ENCODE measurements around the gene GGT7. TPM values are rescaled to one million over a fixed set of nuclear protein-coding genes. Genes with fewer than 3 reads are reported as not detected.
"Not testable (repeated sequence)": the region's sequence is repeated elsewhere in the genome, so short reads cannot be mapped to it uniquely, and the experiment has no call there.

Gene GGT7
- total RNA-seq, 4 donors from 2014 or later: 3.6 to 14.9 (median 11.9) TPM

DNA sequence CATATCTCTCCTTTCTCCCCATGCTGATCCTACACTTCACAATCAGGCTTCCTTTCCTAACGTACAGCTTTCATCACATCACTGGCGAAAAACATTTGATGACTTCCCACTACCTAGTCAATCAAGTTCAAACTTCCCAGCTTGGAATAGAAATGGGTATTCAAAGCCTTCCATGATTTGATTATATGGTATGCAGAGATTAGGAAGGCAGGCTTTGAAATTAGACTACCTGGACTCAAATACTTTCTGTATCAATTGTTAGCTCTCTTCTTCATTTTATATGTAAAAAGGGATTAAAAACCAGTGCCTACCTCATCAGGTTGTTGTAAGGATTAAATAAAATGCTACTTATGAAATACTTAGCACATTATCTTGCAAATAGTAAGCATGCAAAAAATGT, 54.9 kb downstream of the GGT7 start:
- Histone ChIP-seq H3K9me3 (no peaks in the 10 kb centered on the region), H3K27me3 (no peaks in the 10 kb centered on the region), H3K36me3 (no peaks in the 10 kb centered on the region), H3K27ac (no peak overlapping the region), H3K4me1 (peaks cover 0 to 67% (median 5%) of the 10 kb centered on the region in 3 donors), H3K4me3 (no peak overlapping the region)
- WGBS, 2 donors (ENCODE audit: low coverage in 1 of 2): 50 to 79% methylated on average over 2 of the region's 2 CpGs
- ATAC-seq: no peak
- no peak for TF ChIP-seq CTCF (IDR thresholded peaks at IDR 0.05)
- TF ChIP-seq POLR2AphosphoS5 (IDR thresholded peaks at IDR 0.05): no peak
- no peak for TF ChIP-seq POLR2A (IDR thresholded peaks at IDR 0.05)
- TF ChIP-seq EP300 (IDR thresholded peaks at IDR 0.05): no peak

- TF ChIP-seq EP300 (IDR thresholded peaks at IDR 0.05): no peak
- no peak for TF ChIP-seq POLR2AphosphoS5 (IDR thresholded peaks at IDR 0.05)
- TF ChIP-seq CTCF (IDR thresholded peaks at IDR 0.05): no peak
- TF ChIP-seq POLR2A (IDR thresholded peaks at IDR 0.05): no peak
- H3K27ac ChIP-seq: no peak overlapping the region
- ATAC-seq: no peak
- no peaks in the 10 kb centered on the region for H3K9me3 ChIP-seq
- 40 to 86% methylated on average over 1 to 2 of the region's 2 CpGs for WGBS, 2 donors (ENCODE audit: low coverage in 1 of 2)
- H3K27me3 ChIP-seq: no peaks in the 10 kb centered on the region
- no peak overlapping the region for H3K4me3 ChIP-seq
- H3K4me1 ChIP-seq: peaks cover 0 to 61% (median 0%) of the 10 kb centered on the region in 3 donors
- H3K36me3 ChIP-seq: no peaks in the 10 kb centered on the region
These were observed 55.6 kb downstream of the GGT7 start for GRCh38 chr20:34817072-34817471.

GRCh38 chr20:34815636-34816035, 57.0 kb downstream of the GGT7 start:
- no peak for ATAC-seq
- no peak for TF ChIP-seq EP300 (IDR thresholded peaks at IDR 0.05)
- Histone ChIP-seq H3K27ac (no peak overlapping the region), H3K36me3 (no peaks in the 10 kb centered on the region), H3K27me3 (no peaks in the 10 kb centered on the region), H3K4me3 (no peak overlapping the region), H3K9me3 (no peaks in the 10 kb centered on the region), H3K4me1 (peaks cover 0 to 53% (median 0%) of the 10 kb centered on the region in 3 donors)
- WGBS, 2 donors (ENCODE audit: low coverage in 1 of 2): 73 to 89% methylated on average over 1 of the region's 1 CpG

- Histone ChIP-seq H3K4me3 (no peak overlapping the region), H3K36me3 (no peaks in the 10 kb centered on the region), H3K27ac (no peak overlapping the region), H3K4me1 (peaks cover 0 to 22% (median 0%) of the 10 kb centered on the region in 3 donors), H3K27me3 (no peaks in the 10 kb centered on the region), H3K9me3 (no peaks in the 10 kb centered on the region)
- 80 to 100% methylated on average over 1 of the region's 5 CpGs for WGBS, 2 donors (ENCODE audit: low coverage in 1 of 2)
- no peak for ATAC-seq
- TF ChIP-seq POLR2A (IDR thresholded peaks at IDR 0.05): no peak
- TF ChIP-seq EP300 (IDR thresholded peaks at IDR 0.05): no peak
- no peak for TF ChIP-seq POLR2AphosphoS5 (IDR thresholded peaks at IDR 0.05)
- no peak for TF ChIP-seq CTCF (IDR thresholded peaks at IDR 0.05)
These were observed 64.1 kb downstream of the GGT7 start for GRCh38 chr20:34808583-34808982.

DNA sequence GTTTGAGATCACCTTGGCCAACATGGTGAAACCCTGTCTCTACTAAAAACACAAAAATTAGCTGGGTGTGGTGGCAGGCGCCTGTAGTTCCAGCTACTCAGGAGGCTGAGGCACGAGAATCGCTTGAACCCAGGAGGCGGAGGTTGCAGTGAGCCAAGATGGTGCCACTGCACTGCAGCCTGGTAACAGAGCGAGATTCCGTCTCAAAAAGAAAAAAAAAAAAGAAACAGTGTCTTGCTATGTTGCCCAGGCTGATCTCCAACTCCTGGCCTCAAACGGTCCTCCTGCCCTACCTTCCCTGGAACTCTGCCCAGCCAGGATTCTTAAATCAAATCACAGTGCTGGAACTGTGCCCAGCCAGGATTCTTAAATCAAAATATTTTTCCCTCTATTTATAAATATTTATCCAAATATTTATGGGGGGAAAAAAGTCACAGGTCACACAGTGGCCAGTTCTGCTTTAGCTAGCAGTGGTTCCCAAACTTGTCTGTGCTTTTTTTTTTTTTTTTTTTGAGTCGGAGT, 64.7 kb downstream of the GGT7 start:
- H3K36me3 ChIP-seq, ATAC-seq, H3K4me3 ChIP-seq, H3K27ac ChIP-seq, H3K9me3 ChIP-seq, H3K27me3 ChIP-seq: not testable (repeated sequence)
- H3K4me1 ChIP-seq: peaks cover 0 to 22% (median 0%) of the 10 kb centered on the region in 3 donors
- 50 to 66% methylated on average over 2 to 7 of the region's 8 CpGs for WGBS, 2 donors (ENCODE audit: low coverage in 1 of 2)

DNA sequence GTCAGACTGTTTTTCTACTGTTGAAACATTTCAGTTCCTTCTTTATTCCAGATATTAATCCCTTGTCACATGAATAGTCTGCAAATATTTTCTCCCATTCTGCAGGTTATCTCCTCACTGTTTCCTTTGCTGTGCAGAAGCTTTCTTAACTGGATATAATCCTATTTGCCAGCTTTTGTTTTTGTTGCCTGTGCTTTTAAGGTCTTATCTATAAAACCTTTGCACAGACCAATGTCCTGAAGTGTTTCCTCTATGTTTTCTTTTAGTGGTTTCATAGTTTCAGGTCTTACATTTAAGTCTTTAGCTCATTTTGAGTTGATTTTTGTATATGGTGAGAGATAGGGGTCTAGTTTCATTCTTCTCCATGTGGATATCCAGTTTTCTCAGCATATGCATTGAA, 66.4 kb downstream of the GGT7 start:
- TF ChIP-seq POLR2AphosphoS5 (IDR thresholded peaks at IDR 0.05) (no peak), EP300 (IDR thresholded peaks at IDR 0.05) (no peak), CTCF (IDR thresholded peaks at IDR 0.05) (no peak), POLR2A (IDR thresholded peaks at IDR 0.05) (no peak)
- no peak for ATAC-seq
- no peaks in the 10 kb centered on the region for H3K9me3 ChIP-seq
- H3K27me3 ChIP-seq: no peaks in the 10 kb centered on the region
- no peak overlapping the region for H3K4me3 ChIP-seq
- H3K27ac ChIP-seq: no peak overlapping the region
- peaks cover 0 to 5% of the 10 kb centered on the region in 2 donors for H3K36me3 ChIP-seq
- H3K4me1 ChIP-seq: peaks cover 0 to 15% (median 0%) of the 10 kb centered on the region in 3 donors
